HG03025 (cell line): ENCODE data around the gene AMIGO1.
A peak's percentile ranks its signal among the peaks of the same experiment; 100 is the strongest.
"Not testable (repeated sequence)": the region's sequence is repeated elsewhere in the genome, so short reads cannot be mapped to it uniquely, and the experiment has no call there.

Experiments used
- ATAC-seq: cut with Tn5 transposase; IDR thresholded peaks from one replicate; pipeline ENCODE4 v1.9.1; 2021; ENCODE audit warnings: mild to moderate bottlenecking, moderate library complexity; ENCODE audit not compliant: unreplicated experiment, low FRiP score

Gene AMIGO1

DNA sequence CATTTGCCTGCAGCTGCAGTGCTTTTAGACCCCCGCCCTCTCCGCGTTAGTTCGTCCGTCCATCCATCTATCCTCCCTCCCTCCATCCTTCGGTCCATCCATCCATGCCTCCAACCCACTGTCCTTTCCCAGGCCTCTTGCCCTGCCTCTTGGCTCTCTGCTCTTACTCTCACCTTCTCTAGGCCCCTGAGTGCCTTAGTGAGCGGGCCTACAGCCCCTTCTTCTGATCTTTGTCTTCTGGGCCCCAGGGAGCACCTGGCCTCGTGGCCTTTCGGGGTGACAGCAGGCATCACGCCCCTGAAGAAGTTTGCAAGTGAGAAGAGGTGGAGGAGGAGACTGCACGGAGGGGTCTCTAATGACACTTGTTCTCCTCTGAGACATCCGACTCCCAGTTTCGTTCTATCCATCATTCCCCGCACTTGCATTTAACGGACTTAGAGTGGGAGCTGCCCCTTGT lies 25.0 kb downstream of the AMIGO1 start:
- no peak for ATAC-seq

DNA sequence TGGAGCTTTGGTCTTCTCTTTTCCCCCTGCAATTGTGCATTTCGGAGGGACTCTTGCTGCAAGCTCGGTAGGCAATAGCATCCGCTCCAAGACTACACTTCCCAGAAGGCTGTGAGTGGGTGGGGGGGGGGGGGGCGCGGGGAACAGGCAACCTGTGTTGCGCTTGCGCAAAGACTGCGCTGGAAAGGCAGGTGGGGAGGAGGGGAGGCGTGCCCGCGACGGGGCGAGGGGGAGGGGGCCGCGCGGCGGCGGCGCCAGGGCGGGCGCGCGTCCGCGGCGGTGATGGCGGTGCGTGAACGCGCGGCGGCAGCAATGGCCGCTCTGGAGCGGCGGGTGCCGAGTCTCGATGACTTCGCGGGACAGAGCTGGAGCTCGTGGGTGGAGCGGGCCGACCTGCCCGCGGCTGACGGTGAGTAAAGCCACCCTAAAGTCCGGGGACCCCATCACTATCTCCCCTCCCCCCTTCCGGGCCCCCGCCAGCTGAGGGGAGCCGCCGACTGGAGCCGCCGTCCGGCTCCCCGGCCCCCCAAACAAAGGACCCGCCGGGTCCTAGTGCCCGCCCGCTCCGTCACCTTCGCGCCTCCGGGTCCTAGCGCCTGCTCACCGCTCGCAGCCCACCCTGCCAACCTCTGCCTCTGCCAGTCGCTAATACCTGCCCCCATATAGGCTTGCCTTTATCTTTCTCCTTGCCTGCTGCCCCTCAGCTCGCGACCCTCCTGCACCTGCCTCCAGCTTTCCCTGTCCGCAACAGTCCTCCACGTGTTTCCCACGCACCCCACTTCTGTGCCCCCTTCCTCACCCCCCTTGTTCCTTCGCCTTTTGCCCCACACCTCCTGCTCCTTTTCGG lies 25.6 kb downstream of the AMIGO1 start, which contains the start of gene ATXN7L2:
TSS of gene ATXN7L2 (plus strand) at position 234 of the 847 bp plus-strand sequence. CDS start at position 283, 49 bp downstream.
- peak; percentile 76 for ATAC-seq

DNA sequence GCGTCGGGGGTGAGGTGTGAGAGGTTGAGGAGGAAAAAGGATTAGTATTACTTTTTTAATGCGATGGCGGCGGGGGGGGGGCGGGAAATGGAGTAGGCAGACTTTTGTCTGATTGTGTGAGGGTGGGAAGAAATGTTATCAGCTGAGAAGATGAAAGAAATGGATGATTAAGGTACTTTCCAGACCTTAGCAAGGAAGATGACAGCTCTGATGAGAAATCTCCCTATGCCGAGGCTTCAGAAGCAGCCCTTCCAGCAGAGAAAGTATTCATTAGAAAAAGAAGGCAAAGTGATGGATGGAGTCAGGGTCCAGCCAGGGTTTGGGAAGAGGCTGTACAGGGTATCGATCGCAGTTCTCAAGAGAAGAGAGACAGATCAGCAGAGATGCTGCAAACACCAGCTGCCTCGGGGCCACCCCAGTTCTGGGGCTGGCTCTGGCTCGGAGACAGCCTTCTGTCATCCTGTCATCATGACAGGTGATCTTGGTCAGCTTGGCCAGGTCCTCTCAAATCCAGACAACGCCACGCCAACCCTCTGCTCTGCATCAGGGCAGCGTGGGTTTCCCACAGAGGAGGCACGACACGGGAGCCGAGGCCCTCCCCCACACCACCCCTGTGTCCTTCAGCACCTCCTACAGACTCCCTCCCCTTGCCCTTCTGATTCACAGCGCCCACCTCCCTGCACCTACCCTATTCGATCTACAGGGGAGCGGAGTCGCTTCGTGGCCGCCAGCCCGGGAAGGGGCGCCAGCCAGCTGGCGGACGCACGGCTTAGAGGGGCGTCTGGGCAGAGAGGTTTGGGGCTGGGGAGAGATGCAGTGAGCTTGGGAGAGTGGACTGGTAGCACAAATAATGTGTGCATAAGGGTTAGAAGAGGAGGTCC lies 26.5 kb downstream of the AMIGO1 start:
- peak; percentile 4 for ATAC-seq

DNA sequence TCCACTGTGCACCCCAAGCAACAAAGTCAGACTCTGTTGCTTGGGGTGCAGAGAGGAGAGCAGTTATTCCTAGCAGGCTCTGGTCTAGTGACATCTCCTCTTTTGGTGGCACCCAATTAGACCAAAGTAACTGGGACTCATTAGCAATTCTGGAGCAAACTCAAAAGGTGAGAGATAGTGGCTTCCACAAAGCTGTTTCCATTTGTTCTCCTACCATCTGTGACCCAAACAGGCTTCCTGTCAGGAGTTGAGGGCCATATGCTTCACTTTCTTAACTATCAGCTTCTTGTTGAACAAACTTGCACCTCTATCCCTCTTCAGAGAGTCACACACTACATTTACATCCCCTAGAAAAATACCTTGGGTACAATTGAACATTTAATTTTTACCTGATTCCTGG lies 27.3 kb downstream of the AMIGO1 start:
- ATAC-seq = no peak

DNA sequence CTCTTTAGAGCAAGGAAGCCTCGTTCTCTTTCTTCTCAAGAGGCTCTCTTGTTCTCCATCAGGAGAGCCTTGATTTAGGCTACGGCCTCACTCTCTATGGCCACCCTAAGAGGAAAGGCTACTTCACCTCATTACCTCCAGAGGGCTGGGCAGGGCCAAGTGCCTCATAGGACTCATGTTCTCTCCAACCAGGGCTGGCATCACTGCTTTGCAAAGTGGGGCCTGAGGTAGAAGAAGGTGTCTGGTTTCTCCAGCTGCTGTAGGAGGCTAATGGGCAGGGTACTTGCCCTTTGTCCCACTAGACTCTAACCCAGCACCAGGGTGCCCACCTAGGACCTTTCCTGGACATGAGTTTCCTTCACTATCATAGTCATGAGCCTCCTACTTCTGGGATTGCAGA lies 27.9 kb downstream of the AMIGO1 start:
- no peak for ATAC-seq

DNA sequence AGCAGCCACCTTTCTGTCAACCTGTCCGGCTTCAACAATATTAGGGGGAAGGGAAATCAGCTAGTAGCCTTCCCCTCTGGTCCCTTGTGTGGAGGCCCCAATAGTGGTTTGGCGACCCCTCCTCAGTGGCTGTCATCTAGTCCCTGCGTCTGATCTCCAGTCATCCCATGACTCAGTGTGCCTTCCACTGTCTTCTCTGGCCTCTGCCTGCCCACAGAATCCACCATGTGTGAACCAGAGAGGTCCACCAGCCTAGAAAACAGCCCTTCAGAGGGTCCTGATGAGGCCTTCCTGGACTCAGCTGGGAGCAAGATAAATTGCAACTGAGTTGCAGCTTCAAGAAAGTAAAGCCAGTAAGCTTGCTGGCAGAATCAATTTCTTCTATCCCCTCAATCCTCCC lies 29.6 kb downstream of the AMIGO1 start:
- ATAC-seq = no peak

DNA sequence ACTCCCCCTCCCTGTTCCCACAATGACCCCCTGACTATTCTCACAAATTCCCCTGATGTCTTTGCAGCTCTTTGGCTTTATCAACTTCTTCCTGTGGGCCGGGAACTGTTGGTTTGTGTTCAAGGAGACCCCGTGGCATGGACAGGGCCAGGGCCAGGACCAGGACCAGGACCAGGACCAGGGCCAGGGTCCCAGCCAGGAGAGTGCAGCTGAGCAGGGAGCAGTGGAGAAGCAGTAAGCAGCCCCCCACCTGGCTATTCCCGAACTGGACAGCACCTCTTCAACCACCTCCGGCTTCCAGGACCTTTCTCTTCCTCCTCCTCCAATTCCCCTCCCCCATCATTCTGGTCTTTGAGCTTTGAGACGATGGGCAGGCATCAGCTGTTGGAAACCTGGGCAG lies 30.2 kb downstream of the AMIGO1 start:
- ATAC-seq = no peak

DNA sequence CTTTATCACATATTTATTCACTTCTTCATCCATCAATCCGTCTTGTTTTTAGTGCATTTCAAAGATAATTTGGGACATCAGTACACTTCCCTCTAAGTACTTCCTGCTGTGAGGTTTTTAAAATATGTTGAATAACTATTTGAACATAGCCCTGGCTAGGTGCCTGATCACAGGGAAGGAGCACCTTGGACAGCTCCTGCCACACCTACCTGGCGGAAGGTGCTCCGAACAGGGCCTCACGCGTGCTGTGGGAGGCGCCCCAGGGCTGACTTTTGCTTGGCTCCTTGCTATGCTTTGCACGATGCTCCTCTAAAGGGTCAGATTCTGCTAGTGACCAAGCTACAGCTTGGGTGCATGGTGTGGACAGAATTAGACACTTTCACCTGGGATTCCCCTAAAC lies 30.7 kb downstream of the AMIGO1 start:
- no peak for ATAC-seq

DNA sequence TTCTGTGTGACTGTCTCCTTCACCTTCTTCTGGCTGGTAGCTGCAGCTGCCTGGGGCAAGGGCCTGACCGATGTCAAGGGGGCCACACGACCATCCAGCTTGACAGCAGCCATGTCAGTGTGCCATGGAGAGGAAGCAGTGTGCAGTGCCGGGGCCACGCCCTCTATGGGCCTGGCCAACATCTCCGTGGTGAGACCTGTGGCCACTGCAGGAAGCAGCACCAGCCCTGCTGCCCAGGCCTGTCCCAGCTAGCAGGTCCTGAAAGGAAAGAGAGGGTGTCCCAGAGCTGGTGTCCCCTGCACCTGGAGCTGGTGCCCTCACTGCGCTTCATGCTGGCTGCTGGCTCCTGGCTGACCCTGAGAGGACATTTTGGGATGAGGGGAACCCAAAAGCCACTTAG lies 31.7 kb downstream of the AMIGO1 start:
- no peak for ATAC-seq

DNA sequence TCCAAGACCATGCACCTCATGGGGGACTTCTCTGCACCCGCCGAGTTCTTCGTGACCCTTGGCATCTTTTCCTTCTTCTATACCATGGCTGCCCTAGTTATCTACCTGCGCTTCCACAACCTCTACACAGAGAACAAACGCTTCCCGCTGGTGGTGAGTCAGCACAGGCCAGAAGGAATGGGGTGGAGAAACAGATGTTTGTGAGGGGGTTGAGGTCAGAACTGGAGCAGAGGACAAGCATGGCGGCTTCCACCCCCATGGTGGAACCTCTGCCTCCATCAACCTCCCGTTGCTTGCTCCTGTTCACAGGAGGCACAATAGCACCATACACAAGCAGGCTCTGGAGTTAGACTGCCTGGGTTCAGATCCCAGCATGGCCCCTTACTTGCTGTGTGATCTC lies 32.7 kb downstream of the AMIGO1 start:
- no peak for ATAC-seq

DNA sequence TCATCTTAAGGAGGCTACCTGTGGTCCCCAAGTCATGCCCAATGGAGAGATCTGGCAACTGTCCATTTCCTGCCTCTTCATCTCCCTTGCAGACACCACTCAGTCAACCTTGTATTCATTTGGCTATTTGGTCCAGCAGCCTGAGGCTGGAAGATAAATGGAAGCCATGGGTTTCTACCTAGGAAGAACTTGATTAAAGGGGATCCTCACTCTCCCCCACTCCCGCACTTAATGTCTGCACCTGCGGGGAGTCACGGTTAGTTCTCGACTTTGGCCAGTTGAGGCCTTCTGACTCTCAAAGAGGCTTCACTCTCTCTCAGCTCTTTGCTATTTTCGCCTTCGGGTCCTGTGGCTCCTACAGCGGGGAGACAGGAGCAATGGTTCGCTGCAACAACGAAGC lies 34.3 kb downstream of the AMIGO1 start:
- ATAC-seq = no peak

DNA sequence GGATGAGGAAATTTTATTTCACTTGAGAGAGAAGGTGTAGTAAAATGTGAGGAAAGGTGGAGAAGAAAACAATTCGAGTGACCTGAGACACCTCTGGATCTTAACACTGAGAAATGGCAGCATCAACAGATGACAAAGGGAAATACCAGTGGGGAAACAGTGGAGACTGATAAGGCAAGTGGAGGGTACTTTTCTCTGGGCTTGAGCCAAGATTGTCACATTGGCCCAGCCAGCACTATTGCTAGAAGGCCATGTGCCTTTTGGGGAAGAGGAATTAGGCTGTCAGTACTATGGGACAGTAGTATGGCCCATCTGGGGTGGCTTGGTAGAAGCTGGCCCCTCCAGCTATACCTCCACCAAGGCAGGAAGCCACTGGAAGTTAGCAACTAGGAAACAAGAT lies 34.8 kb downstream of the AMIGO1 start:
- no peak for ATAC-seq

DNA sequence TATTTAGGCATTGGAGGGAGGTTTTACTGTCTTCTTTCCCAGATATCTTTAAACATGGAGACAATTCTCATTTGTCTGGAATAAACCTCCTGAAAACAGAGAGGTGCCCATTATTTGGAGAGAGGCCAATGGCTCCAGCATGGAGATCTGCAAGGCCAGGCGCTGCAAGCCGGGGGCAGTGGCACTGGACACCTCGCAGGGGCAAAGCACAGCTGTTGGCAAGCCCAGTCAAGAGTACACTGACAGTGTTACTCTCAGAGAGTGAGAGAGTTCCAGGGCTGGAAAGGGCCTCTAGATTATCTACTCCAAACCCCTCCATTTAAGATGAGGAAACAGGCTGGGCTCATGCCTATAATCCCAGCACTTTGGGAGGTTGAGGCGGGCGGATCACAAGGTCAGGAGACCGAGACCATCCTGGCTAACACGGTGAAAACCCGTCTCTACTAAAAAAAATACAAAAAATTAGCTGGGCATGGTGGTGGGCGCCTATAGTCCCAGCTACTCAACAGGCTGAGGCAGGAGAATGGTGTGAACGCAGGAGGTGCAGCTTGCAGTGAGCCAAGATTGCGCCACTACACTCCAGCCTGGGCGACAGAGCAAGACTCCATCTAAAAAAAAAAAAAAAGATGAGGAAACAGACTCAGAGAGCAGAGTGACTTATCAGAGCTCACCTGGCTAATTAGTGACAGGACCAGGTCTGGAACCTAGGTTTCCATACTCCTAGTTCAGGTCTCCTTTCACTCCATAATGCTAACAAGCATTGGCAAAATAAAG lies 36.1 kb downstream of the AMIGO1 start:
- not testable (repeated sequence) for ATAC-seq

DNA sequence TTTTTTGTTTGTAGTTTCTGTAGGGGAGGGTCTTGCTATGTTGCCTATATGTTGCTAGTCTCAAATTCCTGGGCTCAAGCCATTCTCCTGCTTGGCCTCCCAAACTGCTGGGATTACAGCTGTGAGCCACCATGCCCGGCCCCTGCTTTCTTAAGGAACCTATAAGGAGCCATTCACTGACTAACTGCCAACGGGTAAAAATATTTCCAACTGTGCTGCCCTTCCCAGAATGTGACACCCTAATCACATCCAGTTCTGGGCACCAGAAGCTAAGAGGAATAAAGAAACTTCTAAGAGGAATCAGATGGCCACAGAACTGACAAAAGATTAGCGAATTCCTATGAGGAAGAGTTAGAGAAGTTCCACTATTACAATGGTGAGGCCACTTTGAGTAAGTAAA lies 36.7 kb downstream of the AMIGO1 start:
- no peak for ATAC-seq

DNA sequence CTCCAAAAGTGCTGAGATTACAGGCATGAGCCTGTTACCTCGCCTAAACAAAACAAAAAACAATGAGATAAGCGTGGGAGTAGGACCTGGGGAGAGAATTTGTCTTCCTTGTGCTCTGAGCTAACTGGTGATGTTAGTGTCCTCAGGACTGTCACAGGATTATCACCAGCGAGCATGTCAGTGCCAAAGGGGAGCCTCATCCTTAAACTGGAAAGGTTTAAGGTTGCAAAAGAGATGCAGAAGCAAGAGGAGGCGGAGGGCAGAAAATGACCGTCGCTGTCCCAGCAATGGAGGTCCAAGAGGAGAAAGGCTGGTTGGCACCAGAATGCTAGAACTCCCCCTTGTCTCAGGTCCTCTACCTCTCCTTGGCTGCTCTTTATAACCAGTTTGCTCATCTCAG lies 39.3 kb downstream of the AMIGO1 start:
- ATAC-seq = no peak

DNA sequence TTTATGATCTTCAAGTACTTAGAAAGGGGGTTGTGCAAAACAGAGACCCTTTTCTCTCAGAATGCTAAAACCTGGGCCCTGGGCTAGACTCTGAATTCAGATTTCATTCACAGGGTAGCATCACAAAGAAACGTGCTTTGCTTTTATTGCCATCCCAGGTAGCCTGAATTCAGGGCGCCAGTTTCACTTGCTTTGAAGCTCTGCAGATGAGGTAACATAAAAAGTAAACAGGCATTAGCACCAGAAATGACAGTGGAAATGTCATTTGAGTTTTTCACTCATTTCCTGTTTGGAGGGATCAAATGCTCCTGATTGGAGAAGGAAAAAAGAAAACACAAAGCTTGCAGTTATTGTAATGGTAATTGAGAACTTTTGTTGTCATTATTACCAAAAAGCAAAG lies 40.6 kb downstream of the AMIGO1 start:
- ATAC-seq = no peak

DNA sequence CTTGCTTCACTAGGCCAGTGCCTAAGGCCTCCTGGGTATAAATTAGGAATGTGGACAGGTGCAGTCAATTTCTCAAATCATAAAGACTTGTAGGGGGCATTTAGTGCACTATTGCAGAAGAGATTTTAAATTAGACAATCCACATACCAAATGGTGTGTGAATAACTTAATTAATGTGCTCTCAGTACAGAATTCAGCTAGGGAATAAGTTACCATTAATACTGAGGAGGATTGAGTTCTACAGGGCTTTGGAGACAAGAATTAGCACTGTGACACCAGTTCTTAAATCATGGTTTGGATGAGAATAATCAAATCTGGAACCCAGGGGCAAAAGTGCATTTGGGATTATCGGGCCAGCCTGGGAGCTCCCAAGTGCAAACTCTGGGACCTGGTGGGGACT lies 41.5 kb downstream of the AMIGO1 start:
- ATAC-seq = no peak

DNA sequence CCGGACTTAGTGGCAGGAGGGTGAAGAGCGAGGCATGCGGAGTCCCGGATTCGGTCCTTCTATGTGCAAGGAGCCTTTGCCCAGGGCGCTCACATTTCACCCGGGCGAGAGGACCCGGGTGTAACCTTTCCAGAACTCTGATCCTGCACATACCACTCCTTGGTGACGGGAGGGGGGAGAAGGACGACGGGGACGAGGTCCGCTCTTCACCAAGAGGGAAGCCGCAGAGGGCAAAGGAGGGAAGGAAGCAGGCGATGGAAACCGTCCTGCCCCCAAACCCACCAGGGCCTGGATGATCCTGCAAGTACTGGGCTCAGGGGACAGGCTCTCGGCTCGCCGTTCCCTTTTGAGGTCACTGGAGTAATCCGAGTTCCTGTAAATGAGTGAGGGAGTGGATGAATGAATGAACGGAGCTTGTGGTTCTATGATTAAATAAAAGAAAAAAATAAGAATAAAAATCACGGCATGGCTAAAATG lies 42.2 kb downstream of the AMIGO1 start:
- ATAC-seq = no peak

DNA sequence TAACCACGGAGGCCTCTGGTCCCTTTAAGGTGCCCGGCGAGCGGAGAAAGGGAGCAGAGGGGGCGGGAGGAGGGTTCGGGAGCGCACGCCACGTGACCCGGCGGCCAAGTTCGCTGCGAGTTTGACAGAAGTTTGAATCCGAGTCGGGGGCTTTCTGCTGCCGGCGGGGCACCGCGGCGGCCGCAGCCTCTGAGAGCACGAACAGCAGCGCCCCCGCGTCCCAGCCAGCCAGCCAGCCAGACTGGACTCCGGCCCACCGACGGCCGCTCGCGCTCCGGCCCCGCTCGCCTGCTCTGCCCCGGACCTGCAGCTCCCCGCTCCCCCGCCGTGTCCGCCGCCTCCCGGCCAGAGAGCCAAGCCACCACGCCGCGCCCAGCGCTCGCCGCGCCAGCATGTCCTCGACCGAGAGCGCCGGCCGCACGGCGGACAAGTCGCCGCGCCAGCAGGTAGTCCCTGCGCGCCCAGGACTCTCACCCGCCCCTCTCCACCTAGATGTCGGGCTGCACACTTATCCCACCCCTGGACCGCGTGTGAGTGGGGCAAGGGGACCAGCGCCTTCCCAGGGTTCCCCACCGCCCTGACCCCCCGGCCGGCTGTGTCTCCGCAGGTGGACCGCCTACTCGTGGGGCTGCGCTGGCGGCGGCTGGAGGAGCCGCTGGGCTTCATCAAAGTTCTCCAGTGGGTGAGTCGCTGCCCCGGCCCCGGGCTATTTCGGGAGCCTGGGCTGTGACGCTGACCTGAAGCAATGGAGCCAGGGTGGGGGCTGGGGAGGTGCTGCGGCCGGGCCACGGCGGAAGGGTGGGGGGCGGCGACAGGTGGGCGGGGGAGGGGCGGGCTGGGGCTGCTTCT lies 42.9 kb downstream of the AMIGO1 start, which contains the start of gene SYPL2:
TSS of gene SYPL2 (plus strand) at position 95 of the 849 bp plus-strand sequence. CDS start at position 393, 298 bp downstream.
- no peak for ATAC-seq

DNA sequence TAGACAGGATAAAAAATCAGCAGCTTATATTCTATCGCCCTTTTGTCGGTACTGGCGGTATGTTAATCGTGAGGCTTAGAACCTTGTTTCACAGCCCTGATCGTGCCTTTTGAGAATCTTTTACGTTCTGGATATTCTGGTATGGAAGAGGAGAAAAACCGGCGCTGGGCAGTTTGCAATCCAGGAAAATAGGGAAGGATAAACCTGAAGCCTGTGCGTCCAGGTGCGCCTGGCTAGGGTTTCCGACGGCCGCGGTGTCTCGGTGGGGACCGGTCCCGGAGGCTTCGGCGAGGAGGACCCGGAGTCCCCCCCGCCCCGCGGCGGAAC lies 43.4 kb downstream of the AMIGO1 start:
- ATAC-seq = no peak
